GM19463 (cell line): ENCODE measurements around the gene GALNS.

Experiments
- ATAC-seq: cut with Tn5 transposase; IDR thresholded peaks from one replicate; pipeline ENCODE4 v1.9.1; 2021; ENCODE audit warnings: mild to moderate bottlenecking, moderate library complexity; ENCODE audit not compliant: unreplicated experiment

Gene GALNS

DNA sequence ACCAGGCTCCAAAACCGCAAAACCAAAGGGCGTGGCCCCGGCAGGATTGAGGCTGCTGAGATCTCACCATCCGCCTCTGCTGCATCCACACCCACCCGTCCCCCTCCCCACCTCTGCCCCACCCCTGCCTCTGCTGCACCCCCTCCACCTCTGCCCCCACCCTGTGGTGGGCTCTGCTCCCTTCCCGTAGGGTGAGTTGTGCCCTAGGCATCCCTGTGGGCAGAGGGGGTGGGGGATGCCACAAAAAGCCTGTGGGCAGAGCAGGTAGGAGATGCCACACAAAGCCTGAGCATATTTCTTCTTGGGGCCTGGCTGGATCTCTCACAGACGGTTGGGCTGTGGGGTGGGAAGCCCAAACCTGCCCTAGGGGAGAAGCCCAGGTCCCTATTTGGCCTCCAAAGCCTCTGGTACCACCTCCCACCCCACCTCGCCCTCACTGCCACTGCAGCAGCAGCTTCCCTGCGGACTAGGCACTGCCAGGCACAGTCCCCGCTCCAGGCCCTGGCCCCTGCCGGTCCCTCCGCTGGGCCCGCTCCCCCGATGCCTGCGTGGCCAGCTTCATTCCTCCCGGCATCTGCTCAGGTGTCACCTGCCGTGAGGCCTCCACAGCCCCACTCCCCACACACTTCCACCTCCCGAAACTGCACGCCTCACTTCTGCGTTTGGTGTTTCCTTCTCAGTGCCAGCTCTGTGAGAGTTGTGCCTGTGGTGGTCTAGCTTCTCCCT lies 21.0 kb upstream of the GALNS start:
- no peak for ATAC-seq

DNA sequence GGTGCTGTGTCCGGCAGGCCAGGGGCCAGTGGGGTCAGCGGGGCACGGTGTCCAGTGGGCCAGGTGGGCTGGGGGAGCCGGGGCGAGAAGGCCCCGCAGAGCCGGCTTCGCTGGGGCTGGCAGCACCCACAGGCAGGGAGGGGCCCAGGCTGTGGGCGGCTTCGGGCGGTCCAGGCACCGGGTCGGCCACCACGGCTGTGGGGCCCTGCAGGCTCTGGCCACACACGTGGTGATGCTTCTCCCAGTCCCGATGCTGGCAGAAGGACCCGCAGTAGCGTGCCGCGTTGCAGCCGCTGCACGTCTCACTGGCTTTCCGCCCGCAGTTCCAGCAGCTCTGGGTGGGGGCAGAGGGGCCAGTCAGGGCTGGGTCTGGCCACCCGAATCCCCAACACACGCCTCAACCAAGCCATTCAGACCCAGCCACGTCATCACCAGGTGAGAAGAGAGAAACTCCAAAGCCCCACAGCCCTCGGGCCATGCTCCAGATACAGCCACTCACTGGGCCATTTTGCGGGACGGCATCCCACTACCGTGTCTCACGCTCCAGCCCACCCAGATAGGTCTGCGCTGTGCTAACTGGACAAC lies 20.3 kb upstream of the GALNS start:
- ATAC-seq, result no peak

DNA sequence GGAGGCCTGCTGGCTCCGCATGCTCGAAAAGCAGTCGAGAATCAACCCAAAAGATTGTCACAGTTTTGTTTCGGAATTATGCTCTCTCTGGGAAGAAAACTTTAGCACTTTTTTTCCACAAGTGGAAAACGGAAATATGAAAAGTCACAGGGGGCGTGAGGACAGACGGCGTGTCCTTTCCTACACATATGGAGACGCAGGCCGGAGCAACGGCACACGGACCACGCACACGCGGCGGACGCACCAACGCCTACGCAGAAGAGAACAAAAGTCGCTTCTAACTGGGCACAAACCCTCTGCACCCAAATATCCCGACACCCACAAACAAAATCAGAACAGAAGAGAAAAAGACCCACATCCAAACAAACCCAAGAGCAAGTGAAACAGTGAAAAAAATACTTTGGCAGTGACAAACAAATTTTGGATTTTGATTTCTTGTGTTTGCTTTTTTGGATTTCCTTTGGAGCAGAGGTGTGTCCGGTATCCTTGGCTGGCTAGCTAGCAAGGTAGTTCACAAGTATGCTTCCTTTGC lies 19.0 kb upstream of the GALNS start:
- no peak for ATAC-seq

DNA sequence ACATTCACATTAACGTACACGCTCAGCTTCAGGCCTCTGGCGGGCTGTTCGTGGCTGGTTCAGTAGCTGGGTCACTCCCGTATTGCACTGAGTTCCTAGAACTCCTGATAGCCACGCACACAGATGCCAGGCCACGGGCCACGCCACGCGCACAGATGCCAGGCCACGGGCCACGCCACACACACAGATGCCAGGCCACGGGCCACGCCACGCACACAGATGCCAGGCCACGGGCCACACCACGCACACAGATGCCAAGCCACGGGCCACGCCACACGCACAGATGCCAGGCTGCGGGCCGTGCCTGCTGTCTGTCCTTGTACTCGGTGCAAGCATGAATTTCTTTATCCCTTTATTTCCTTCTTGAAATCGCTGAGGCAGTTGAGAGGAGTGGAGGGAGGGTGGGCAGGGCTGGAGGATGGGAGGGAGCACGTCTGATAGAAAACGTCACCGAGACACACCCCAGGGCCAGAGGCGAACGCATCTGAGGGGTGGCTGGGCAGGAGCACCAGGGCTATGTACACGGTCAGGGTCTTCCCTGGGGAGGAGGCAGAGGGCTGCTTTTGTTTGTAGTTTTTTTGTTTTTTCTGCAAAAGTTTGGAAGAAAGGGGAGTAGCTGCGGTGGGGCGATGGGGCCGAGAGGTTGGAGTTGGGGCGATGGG lies 18.3 kb upstream of the GALNS start:
- ATAC-seq, result no peak

DNA sequence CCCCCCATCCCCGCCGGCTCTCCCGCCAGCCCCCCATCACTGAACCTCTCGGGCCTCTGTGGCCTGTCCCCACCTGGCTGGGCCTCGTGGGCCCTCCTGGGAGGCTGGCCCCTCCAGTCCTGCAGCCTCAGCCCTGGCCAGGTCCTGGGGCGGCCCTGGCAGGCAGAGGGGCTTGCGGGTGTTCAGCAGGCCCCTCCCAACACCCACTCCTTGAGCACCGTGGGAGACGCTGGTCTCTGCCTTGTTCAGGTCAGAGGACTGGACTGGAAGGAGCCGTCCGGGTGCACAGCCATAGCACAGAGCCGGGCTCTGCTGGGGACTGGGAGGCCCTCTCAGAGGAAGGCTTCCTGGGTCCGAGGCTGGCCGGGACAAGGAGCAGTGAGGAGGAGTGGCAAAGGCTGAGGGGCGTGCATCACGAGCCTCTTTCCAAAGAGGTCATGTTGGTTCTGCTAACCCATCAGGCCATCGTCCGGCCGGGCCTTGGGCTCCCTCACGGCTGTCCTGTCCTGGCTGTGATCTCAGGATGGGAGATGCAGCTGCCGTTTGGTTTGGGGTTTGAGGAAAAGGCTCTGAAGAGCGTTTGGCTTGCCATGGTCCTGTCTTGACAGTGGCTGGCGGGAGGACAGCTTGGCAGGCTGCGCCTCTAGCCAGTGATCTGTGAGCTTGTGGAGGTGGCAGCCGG lies 16.0 kb upstream of the GALNS start:
- ATAC-seq, result no peak

DNA sequence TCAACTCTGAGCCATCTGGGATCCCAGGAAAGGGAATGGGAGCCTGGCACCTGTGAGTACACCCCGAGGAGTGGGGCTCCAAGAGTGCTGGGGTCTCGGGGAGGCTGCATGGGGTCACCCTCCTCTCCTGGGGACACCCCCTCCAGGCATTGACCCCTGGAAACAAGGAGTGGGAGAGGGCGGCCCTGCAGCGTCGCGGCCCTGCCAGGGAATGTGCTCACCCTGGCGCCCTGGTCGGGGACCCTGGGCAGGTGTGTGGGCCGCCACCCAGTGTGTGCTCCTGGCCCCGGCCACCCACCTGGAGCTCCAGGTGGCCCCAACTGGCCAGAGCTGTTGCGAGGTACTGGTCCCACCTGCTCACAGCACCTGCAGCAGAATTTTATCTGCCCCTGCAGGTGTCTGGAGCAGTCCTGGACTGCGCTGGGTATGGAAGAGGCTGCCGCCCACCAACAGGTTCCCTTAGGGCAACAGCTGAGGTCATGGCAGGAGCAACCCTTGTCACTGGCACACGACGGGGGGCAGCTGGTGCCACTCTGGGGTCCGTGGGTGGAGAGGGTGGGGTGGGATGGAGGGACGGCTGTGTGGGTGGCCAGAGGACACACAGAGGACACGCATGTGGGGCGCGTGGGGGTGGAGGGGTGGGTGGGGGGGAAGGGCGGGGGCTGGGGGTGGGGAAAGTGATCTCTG lies 15.1 kb upstream of the GALNS start:
- no peak for ATAC-seq

DNA sequence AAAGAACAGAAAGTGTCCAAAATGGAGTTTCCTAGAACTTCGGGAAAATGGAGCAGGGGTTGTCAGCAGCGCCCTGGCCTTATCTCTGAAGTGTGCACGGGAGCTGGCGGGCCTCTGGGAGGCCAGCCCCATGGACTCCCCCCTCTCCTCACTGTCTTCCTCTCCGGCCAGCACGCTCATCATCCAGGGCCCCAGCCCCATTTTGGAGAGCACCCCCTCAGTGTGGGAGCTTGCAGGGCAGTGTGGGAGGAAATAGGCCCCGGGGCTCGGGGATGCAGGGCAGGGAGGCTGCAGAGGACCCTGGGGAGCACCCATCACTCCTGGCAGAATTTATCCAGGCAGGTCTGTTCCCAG lies 14.6 kb upstream of the GALNS start:
- ATAC-seq, result no peak

DNA sequence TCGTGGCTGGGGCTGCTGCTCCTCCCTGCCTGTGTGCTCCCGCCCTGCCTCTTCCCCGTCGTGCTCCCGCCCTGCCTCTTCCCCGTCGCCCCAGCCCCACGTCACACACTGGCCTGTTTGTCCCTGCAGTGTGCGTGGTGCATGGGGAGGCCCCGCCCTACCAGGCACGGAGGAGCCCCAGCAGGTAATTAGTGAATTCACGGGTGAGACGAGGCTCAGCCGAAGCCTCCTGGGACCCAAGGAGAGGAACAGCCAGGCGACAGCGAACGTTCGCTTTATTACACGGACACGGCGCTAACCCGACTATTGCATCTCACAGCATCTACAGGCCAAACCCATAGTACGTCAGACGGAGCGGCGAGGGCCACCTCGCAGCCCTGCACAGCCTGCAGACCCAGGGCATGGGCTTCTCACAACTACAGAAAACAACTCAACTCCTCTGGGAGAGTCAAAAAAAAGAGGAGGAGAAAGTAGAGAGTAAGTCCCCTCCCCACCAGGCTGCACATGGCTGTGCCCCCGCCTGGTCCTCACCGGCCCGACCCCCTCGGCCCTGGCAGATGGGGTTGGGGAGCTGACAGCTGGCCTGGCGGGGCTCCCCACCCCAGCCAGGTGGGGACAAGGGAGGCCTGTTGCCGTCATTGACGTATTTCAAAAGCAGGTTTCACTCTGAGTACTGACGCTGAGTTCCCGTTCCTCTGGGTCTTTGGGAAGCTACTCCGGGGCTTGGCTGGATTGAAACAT lies 14.0 kb upstream of the GALNS start:
- ATAC-seq, result no peak

DNA sequence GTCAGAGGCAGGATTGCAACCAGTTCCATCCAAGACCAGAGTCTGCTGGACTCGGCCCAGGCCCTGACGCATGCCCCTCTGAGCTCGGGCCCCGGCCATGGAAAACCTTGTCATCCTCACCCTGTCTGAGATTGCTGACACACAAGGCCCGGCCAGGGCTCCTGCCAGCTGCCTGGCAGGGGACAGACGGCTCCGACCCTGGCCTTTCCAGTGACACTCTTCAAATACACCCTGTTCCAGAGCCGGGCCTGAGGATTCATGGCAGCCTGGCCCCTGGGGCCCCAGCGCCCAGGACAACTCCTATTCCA lies 12.9 kb upstream of the GALNS start:
- no peak for ATAC-seq

DNA sequence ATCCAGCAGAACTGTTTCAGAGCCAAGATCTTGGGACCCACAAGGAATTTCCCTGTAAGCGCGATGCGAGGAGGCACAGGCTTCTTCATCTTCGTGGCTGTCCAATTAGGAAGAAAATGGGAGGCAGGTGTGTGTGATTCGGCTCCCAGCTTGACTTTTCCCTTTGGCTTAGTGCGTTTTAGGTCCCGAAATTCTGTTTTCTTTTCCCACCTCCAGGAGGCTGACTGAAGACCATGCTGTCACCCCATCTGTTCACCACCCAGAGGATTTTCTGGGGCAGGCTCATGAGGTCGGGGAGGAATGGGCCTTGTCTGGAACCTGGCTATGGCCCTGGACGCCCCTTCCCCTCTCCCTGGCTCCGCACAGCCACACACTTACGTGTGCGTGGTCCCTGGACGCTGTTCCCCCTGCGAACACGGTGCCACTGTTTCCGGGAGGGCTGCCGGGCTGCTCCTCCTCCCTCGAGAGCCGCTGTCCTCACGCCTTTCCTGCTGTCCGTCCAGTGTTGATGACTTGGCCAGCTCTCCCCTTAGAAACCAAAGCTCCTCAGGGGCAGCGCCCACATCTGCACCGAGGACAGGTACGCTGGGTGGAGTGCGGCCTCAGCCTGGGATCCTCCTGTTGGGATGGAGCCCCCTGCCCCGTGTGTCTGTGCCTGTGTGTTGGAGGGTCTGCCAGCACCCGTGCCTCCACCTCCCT lies 12.4 kb upstream of the GALNS start:
- ATAC-seq, result no peak

DNA sequence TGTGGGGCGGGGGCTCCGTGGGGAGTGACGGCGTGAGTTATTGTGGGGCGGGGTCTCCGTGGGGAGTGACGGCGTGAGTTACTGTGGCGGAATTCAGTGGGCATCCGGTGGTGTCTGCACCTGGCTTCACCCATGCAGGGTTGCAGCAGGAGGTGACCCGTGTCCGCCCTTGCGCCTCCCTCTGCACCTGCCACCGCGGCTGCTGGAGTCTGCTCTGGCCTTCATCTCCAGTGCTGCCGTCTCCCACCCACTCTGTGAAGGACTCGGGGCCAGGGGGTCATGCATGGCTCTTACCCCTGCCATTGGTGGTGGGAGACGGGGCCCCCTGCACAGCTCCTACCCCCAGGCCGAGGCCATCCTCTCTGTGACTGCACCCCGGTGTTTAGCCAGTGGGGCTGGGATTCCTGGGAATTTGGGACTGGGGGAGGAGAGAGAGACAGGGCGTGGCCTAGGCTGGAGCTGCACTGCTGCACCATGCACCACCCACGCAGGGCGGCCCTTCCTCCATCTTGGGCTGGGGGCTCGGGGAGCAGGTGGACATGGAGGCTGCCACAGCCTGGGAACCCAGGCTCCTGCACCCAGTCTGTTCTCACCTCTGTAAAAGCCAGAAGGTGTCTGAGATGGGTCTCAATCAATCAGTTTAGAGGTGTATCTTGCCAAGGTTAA lies 11.0 kb upstream of the GALNS start:
- no peak for ATAC-seq

DNA sequence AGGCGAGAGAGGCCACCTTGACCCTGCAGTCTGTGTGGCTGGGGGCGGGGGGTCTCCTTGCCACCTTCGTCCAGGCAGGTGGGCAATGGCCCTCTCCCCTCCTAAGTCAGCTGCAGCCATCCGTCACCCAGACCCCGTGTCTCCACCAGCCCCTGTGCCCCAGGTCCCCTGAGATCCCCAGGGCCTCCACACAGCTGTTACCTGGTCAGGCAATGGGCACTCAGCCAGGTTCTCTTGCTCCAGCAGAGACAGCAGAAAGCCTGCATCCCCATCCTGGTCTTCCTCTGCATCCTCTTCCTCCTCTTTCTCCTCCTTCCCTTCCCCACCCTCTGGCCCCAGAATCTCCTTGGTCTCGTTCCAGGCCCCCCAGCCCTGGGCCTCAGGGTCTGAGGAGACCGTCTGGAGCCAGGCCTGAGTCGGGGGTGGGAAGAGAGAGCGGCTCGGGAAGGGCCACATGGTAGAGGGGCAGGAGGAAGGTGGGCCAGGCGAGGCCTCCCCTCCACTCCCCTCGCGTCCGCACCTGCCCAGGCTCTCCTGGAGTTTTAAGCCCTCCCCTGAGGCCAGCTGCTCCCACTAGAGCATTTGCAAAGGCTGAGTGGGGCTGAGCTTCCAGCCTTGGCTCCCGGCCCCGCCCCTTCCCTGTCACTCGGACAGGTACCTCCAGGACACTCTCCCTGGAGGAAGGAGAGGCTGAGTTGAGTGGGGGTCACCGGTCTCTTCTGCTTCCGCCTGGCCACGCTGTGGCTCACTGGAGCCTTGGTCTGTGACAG lies 9.6 kb upstream of the GALNS start, which contains the start of gene PABPN1L:
TSS of gene PABPN1L (minus strand) at position 510 of the 770 bp plus-strand sequence. CDS start at position 456, 54 bp downstream.
- ATAC-seq, result no peak

DNA sequence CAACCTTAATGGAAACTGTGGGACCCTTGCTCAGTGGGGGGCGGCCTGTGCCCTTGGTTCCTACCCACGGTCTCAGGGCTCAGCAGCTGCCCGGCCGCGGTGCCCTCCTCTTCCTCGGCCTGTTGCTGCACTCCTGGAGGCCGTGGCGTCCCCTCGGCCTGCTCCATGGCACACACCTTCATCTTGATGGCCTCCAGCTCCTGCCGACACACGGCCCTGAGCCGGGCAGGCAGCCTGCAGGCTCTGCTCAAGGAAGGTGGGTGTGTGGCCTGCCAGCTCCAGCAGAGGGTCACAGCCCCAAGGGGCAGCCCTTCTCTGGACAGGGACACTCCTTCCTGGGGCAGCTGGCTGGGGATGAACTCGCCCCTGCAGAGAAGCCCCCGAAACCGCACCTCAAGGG lies 9.0 kb upstream of the GALNS start:
- ATAC-seq, result no peak

DNA sequence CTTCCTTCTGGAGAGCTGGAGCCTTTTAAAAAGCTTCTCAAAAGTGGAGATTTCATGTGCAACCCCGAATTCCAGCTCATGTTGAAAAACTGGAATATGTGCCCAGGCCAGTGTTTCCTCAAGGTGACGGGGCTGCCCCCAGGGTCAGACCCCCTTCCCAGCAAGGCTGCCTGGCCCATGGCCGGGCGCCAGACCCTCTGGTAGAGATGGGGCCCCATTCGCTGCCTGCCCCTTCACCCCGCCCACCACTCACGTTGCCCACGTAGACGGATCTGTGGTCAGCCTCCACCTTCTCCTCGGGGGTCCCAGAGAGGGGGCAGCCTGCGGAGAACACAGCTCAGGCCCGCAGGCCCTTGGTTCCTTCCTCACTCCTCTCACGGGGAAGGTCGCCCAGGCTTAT lies 8.6 kb upstream of the GALNS start:
- no peak for ATAC-seq

DNA sequence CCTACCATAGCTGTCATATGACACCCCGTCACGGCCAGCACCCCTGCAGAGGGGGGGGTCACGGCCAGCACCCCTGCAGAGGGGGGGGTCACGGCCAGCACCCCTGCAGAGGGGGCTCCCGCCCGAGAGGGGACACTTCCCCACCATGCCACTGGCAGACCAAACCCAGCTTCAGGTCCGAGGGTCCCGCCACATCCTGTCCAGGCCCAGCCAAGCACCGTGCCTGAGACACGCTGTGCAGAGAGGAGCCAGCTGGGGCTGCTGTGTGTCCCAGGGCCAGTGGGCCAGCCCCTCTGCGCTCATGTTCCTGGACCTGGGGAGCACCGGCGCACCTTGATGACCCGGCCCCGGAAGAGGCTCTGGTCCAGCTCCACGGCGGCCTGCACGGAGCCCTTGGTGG lies 7.8 kb upstream of the GALNS start:
- no peak for ATAC-seq

DNA sequence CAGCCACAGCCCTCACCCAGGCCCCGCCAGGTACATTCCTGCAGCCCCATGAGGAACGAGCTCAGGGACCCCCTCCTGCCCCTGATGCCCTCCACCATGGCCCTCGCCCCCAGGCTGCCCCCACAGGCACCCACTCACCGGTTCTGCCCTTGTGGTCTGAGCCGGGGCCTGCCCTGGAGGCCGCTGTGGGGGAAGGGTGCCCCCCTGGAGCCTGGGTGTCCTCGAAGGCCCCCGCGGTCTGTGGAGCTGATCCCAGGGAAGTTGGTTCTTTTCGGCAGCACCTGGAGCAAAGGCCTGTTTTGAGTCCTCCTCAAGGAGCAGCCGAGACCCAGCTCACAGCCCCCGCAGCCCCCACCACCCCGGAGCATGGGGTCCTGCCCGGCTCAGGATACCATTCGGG lies 7.4 kb upstream of the GALNS start:
- no peak for ATAC-seq

DNA sequence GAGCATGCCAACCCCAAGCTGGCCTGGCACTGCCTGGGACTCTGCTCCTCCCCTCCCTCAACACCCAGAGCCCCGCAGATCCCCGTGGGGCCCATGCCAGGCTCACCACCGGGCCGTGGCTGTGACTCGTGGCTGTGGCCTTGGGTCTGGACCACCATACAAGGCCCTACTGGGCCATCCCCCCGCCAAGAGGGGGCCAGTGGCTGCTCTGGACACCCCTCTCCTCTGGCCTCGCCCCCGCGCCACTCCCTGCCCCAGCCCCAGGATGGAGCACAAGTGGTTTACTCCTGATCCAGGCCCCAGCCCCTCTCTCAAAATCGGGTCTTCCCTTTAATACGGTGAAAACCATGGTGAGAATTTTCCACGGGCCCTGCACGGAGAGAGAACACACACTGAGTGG lies 6.7 kb upstream of the GALNS start:
- no peak for ATAC-seq

DNA sequence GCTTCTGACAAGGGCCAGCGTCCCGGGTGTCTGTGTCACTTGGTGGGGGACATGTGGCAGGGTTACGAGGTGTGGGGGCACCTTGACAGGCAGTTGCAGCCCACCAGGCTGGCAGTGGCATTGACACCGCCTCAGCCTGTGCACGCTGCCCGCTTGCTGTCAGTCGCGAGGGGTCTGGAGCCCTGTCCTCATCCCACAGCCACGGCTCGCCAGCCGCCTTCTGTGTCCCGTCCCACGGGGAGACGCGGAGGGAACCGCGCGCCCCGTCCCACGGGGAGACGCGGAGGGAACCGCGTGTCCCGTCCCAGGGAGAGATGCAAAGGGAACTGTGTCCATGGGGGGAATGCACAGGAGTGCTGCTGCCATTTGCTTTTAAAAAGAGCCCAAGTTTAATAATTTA lies 6.2 kb upstream of the GALNS start:
- ATAC-seq, result no peak

DNA sequence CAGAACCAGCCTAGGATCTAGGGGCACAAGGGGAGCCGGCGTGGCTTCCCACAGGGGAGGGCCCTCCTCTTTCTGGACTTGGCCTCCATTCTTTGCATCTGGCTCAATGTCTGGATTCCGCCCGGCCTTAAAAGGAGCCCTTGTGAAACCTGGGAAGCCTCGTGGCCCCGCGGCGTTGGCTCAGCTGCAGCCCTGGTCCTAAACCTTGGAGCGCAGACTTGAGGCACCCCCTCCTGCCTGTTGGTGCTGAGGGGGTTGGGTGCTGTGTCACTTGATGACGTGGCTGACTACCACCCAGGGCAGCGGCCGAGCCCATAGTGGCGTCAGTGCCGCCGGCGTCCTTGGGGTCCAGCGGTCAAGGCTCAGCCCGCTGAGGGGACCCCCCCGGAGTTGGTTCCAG lies 4.6 kb upstream of the GALNS start:
- no peak for ATAC-seq
